GM19025 (cell line): ENCODE data around the gene ADAM11.

Experiments used
- ATAC-seq: cut with Tn5 transposase; IDR thresholded peaks from one replicate; pipeline ENCODE4 v1.9.1; 2021; ENCODE audit warnings: mild to moderate bottlenecking, low read depth, moderate library complexity; ENCODE audit not compliant: unreplicated experiment

ADAM11 gene

DNA sequence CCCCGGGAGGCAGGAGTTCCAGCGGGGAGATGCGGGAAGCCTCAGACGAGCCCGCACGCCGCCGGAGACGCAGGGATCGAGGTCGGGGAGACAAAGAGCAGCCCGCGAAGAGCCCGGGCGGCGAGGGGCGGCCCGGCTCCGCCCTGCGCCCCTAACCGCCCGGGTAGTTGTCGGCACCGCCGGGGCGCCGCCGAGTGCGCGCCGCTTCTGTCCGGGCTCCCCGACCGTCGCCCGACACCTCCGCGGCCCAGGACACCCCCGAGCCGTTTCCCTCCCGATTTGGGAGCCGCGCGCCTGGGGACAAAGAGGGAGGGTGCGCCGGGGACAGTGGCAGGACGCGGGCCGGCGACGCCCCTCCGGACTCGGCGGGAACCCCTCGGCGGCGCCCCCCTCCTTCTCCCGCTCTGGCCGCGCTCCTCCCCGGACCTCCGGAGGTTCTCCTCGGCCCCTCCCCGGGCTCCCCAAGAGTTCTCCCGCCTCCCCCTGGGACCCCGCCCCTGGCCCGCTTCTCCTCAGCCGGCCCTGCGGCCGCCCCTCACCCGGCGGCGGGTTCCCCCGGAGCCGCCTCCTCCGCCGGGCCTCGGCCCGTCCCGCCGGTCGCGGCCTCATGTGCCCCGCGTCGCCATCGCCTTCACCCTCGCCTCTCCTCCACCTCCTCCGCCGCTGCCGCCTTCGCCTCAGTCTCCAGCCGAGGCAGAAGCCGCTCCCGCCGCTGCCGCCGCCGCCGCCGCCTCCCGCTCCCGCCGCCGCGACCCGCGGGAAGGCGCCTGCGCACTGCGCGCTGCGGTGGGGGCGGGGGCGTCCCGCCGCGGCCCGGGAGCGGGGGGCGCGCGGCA, 71.0 kb downstream of the ADAM11 start, which contains the start of gene GJC1:
Gene GJC1 (minus strand): TSS at position 765 of the 836 bp plus-strand sequence. CDS start 24,470 bp downstream, outside the sequence.
- ATAC-seq = no peak

DNA sequence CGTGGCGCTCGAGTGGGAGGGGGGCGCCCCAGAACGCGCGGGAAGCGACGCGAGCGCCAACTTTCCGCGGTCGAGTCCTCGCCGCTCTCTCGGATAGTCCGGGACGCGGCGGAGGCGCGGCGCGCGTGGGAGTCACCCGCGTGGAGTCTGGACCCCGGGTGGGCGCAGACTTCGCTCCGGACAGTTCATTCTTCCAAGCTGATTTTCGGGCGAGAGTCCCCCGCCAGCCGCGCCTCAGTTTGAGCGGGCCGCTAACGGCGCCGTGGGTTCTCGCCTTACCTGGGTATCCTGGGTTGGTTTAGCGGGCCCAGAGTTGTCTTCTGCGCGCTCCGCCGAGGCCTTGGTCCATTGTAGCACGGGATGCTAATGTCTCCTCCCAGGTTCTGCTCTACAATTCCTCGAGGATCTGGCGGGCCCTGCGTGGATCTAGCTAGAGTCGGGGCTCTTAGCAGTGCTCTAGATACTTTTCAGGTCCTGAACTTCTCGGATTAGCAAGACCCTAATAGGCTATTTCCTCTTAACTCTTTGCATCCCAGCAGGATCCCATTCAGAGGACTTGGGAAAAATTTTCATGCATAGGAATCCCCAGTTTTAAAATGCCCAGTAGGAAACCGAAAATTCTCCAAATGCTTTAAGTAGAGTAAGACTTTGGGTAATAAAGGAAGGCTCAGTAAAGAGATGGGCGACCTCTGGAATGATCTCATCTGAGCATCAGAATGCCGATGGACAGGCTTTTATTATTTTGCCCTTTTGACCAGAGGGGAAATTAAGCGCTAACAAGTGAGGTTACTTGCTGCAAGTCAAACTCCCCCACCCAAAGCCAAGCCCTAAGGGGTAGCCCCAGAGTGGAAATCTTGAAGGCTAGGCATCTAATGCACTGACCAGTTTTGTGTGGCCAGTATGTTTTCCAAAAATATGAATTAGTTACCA, 71.8 kb downstream of the ADAM11 start:
- no peak for ATAC-seq

DNA sequence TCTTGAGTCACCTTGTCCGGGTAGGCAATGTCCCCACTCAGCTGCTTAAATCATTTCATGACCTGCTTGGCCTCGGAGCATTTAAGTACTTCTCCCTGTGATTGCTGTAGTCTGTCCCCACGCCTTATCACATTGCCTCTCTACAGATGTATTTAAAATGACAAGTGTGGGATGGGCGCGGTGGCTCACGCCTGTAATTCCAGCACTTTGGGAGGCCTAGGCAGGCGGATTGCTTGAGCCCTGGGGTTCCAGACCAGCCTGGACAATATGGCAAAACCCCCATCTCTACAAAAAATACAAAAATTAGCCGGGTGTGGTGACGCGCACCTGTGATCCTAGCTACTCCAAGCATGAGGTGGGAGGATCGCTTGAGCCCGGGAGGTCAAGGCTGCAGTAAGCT, 72.6 kb downstream of the ADAM11 start:
- ATAC-seq = no peak
